K562 (cell line): Measurements from ENCODE around the gene NINL. TPM values are rescaled to one million over a fixed set of nuclear protein-coding genes. Genes with fewer than 3 reads are reported as not detected.

ENCODE experiments used
- ATAC-seq: fragments of 200-7000 bp; cut with Tn5 transposase; 3 replicates; pipeline ENCODE4 v1.9.1; 2020; ENCODE audit warnings: moderate library complexity
- BruUV-seq: library from RNA; stranded (reverse); fragments of 400-500 nt; replicated peaks from 2 replicates; lab custom pipeline; 2021; lab: Mats Ljungman, UMichigan
- CTCF ChIA-PET: fragments of 300-600 bp; formaldehyde crosslinking; extraction: SDS; loops from one replicate; lab custom pipeline; 2021; ENCODE audit warnings: low intra/inter-chr PET ratio; lab: Yijun Ruan, JAX
- POLR2A ChIA-PET: fragments of 300-600, 350-650 bp; sonication (Branson Sonifier 250); formaldehyde crosslinking; extraction: SDS; loops from one replicate; lab custom pipeline; 2021; ENCODE audit warnings: antibody characterized with exemption, inconsistent platforms; lab: Yijun Ruan, JAX
- DNase-seq, 4 experiments: peaks; one replicate each; pipeline versions ENCODE4 v3.0.0 to v3.0.0-alpha.2; 2011 to 2018; ENCODE audit warnings: low spot score in 3 of 4, mixed read lengths in 3 of 4; ENCODE audit errors: extremely low read depth in 1 of 4
- FAIRE-seq: peaks from 2 replicates; lab custom pipeline; 2011; peaks lifted over from hg19 to GRCh38; lab: Jason Lieb, UNC
- H2AFZ ChIP-seq: 2 replicates; pipeline ENCODE4 v1.6.0; 2011; ENCODE audit warnings: low read depth, low read length, control low read depth, inconsistent platforms
- H3K27ac ChIP-seq: fragments of 200-600 bp; 3 replicates; pipeline ENCODE4 v1.8.0; 2011; ENCODE audit warnings: low read depth, mild to moderate bottlenecking, control low read depth, inconsistent platforms, low read length, moderate library complexity, mixed read lengths; ENCODE audit errors: extremely low read depth
- H3K27me3 ChIP-seq, 2 experiments: fragments of 300-600 bp in 1 of 2; 2 replicates in 1 of 2; 3 replicates in 1 of 2; pipeline versions ENCODE4 v1.6.0 to v1.8.0; 2011; ENCODE audit warnings: inconsistent platforms in 2 of 2, low read length in 2 of 2, mild to moderate bottlenecking in 1 of 2, mixed read lengths in 1 of 2, moderate library complexity in 1 of 2; ENCODE audit not compliant: control insufficient read depth in 2 of 2, insufficient read depth in 2 of 2
- H3K36me3 ChIP-seq: fragments of 300-600 bp; 3 replicates; pipeline ENCODE4 v1.8.0; 2011; ENCODE audit warnings: mild to moderate bottlenecking, low read length, inconsistent platforms; ENCODE audit not compliant: control insufficient read depth, insufficient read depth
- H3K4me1 ChIP-seq, 2 experiments: fragments of 200-600 bp in 1 of 2; replicated peaks in 1 of 2; 2 replicates in 1 of 2; 3 replicates in 1 of 2; pipeline versions ENCODE4 v1.5.1 to v1.8.0; 2011; ENCODE audit warnings: inconsistent platforms in 2 of 2, low read length in 2 of 2, mild to moderate bottlenecking in 1 of 2, mixed read lengths in 1 of 2, moderate library complexity in 1 of 2; ENCODE audit not compliant: control insufficient read depth in 2 of 2, insufficient read depth in 2 of 2
- H3K4me2 ChIP-seq: 2 replicates; pipeline ENCODE4 v1.6.1; 2011; ENCODE audit warnings: low read length, control low read depth, inconsistent platforms, mixed read lengths; ENCODE audit not compliant: insufficient read depth
- H3K4me3 ChIP-seq: fragments of 200-600 bp; sonication (generic), shearing (Covaris generic); 2 replicates; pipeline ENCODE4 v1.5.1; 2016; ENCODE audit warnings: control low read depth, inconsistent platforms
- H3K79me2 ChIP-seq: fragments of 200-600 bp; 3 replicates; pipeline ENCODE4 v1.8.0; 2011; ENCODE audit warnings: low read length, inconsistent platforms; ENCODE audit not compliant: control insufficient read depth, insufficient read depth
- H3K9ac ChIP-seq, 2 experiments: 2 replicates each; pipeline versions ENCODE4 v1.6.0 to v1.6.1; 2011; ENCODE audit warnings: low read depth in 2 of 2, low read length in 2 of 2, control low read depth in 1 of 2, inconsistent platforms in 1 of 2, mild to moderate bottlenecking in 1 of 2, mixed read lengths in 1 of 2; ENCODE audit not compliant: insufficient read depth in 1 of 2
- H3K9me1 ChIP-seq: one replicate; pipeline ENCODE4 v1.6.0; 2011; ENCODE audit warnings: inconsistent platforms, mild to moderate bottlenecking, low read length, moderate library complexity; ENCODE audit not compliant: control insufficient read depth, insufficient read depth
- H3K9me3 ChIP-seq: replicated peaks from 2 replicates; pipeline ENCODE4 v1.5.1; 2011; ENCODE audit warnings: low read depth, low read length, inconsistent platforms; ENCODE audit not compliant: control insufficient read depth, insufficient read depth
- H4K20me1 ChIP-seq: replicated peaks from 2 replicates; pipeline ENCODE4 v1.6.1; 2011; ENCODE audit warnings: low read length, inconsistent platforms, mixed read lengths; ENCODE audit not compliant: control insufficient read depth, insufficient read depth
- ATF1 ChIP-seq, 2 experiments: fragments of 450-650 bp in 1 of 2; IDR thresholded peaks; 2 replicates each; pipeline ENCODE4 v1.6.1; 2016; ENCODE audit warnings: missing compliant biosample characterization in 1 of 2, missing genetic modification characterization in 1 of 2
- C11orf30 ChIP-seq: fragments of 450-650 bp; IDR thresholded peaks from 2 replicates; pipeline ENCODE4 v1.6.1; 2016; ENCODE audit warnings: low read depth, mild to moderate bottlenecking
- DIDO1 ChIP-seq: fragments of 450-650 bp; IDR thresholded peaks from 2 replicates; pipeline ENCODE4 v1.6.1; 2016; ENCODE audit warnings: low read depth, missing biosample characterization, missing genetic modification characterization
- FOSL1 ChIP-seq: fragments of 200-800 bp; sonication (Bioruptor generic); conservative IDR thresholded peaks from 2 replicates; pipeline ENCODE4 v1.6.1; 2016; ENCODE audit warnings: missing genetic modification characterization, missing compliant biosample characterization
- MED1 ChIP-seq: sonication (generic); formaldehyde crosslinking; IDR thresholded peaks from 2 replicates; pipeline ENCODE4 v1.8.1; 2023; ENCODE audit warnings: missing genetic modification reagents, borderline replicate concordance
- NFE2 ChIP-seq: IDR thresholded peaks from 2 replicates; pipeline ENCODE4 v1.6.1; 2014; ENCODE audit warnings: antibody characterized with exemption, low read depth
- RCOR1 ChIP-seq, 2 experiments: IDR thresholded peaks; 2 replicates each; pipeline ENCODE4 v1.6.1; 2012; ENCODE audit warnings: low read depth in 2 of 2, low read length in 2 of 2, borderline replicate concordance in 1 of 2, improper control_type of control experiment in 1 of 2
- SMARCE1 ChIP-seq: fragments of 450-650 bp; IDR thresholded peaks from 2 replicates; pipeline ENCODE4 v1.7.1; 2016; ENCODE audit warnings: mild to moderate bottlenecking
- TFE3 ChIP-seq: fragments of 450-650 bp; formaldehyde crosslinking; IDR thresholded peaks from 2 replicates; pipeline ENCODE4 v1.4.0; 2020; ENCODE audit warnings: mild to moderate bottlenecking, mixed read lengths
- VEZF1 ChIP-seq: fragments of 200-800 bp; sonication (Bioruptor generic); IDR thresholded peaks from 2 replicates; pipeline ENCODE4 v1.6.1; 2017; ENCODE audit warnings: missing genetic modification characterization, missing compliant biosample characterization
- ZNF311 ChIP-seq: fragments of 250-450 bp; sonication (Bioruptor Pico); IDR thresholded peaks from 2 replicates; pipeline ENCODE4 v1.4.0; 2020; ENCODE audit warnings: mild to moderate bottlenecking, moderate library complexity
- ZNF431 ChIP-seq: sonication (generic); formaldehyde crosslinking; IDR thresholded peaks from 2 replicates; pipeline ENCODE4 v1.8.0; 2022; ENCODE audit warnings: mild to moderate bottlenecking, missing genetic modification reagents
- WGBS: fragments of 100-300 bp; shearing (Covaris generic); methylation state at CpG from one replicate; pipeline ENCODE4 v1.1.6; 2016; ENCODE audit warnings: low coverage, mixed read lengths; ENCODE audit not compliant: insufficient coverage; ENCODE audit errors: missing lambda C conversion rate; 5-methylcytosine and 5-hydroxymethylcytosine counted together
- in situ Hi-C: fragments of 300-500 bp; cut with MboI; formaldehyde crosslinking; loops from 4 replicates; pipeline ENCODE4 v1.15.0; 2018; ENCODE audit warnings: inconsistent platforms, mixed read lengths
- intact Hi-C: fragments of 100-400 bp; cut with micrococcal nuclease; formaldehyde crosslinking; loops from 2 replicates; pipeline ENCODE4 v1.14.2; 2022
- polyA plus RNA-seq, 8 experiments: library from polyadenylated mRNA; depleted of rRNA in 4 of 8; stranded (reverse) in 5 of 8; unstranded in 3 of 8; fragments of >200 nt; fragmentation: Nextera tagmentation in 2 of 8; fragmentation: Illumina TruSeq in 1 of 8; extraction: Ambion mirVana in 2 of 8; extraction: Trizol in 1 of 8; gene quantifications; 2 replicates each; pipeline versions ENCODE4 v1.2.1 to v1.2.3, GENCODE V29; 2011 to 2014; ENCODE audit warnings: inconsistent platforms in 1 of 8, missing spikeins in 1 of 8
- total RNA-seq, 7 experiments: library from RNA; depleted of rRNA in 6 of 7; stranded (reverse); fragments of >200 nt in 6 of 7; fragmentation: Illumina TruSeq in 2 of 7; extraction: Trizol in 2 of 7; gene quantifications; 2 replicates each; pipeline versions ENCODE4 v1.2.1 to v1.2.3, GENCODE V29; 2011 to 2021; ENCODE audit warnings: low replicate concordance in 1 of 7

Gene NINL
- total and polyA plus RNA-seq, 9 of the 15 experiments (the other 6 are each of a cell fraction or from before 2014, with no cell fraction given) = 0.03 to 0.22 (median 0.05) TPM; not detected in 5

- no peaks in the 10 kb centered on the region for H4K20me1 ChIP-seq
- no peaks in the 10 kb centered on the region for H3K79me2 ChIP-seq
- H3K27ac ChIP-seq = no peak overlapping the region
- WGBS = 4% methylated on average over 3 of the region's 4 CpGs
- 0 out of 2 replicates have a peak, but pooled peaks have one; percentile 6 for TF ChIP-seq TFE3
- TF ChIP-seq ATF1 (CRISPR knock-in tag; IDR thresholded peaks at IDR 0.05) = no peak
- TF ChIP-seq ATF1 (tag; IDR thresholded peaks at IDR 0.05) = no peak
- TF ChIP-seq, all 486 proteins: peak for 1
- ATAC-seq = no peak
- ChIA-PET POLR2A (no interaction called here), CTCF (no interaction called here)
- no TSS peak for BruUV-seq
- H3K36me3 ChIP-seq = no peaks in the 10 kb centered on the region
- no peak overlapping the region for H3K9ac ChIP-seq
- H2AFZ ChIP-seq = no peak overlapping the region
- in situ Hi-C loops = no loop called here
- intact Hi-C loops = loop anchor here (5.0 kb wide), 1 partner anchor 72 kb away; no protein-coding TSS in a partner anchor
- no peak for FAIRE-seq
- no peak for DNase-seq
- no peak overlapping the region for H3K4me2 ChIP-seq
- H3K9me3 ChIP-seq = no peaks in the 10 kb centered on the region
- H3K9me1 ChIP-seq = no peaks in the 10 kb centered on the region
- 0 out of 5 replicates have a peak, but pooled peaks cover 0 to 2% of the 10 kb centered on the region in 2 experiments for H3K27me3 ChIP-seq
- H3K4me1 ChIP-seq = peaks cover 0 to 14% of the 10 kb centered on the region in 2 experiments; a peak in 2 of 5 replicates
- no peak overlapping the region for H3K4me3 ChIP-seq
Observed at GRCh38 chr20:25544311-25544710, 41.0 kb downstream of the NINL start.

GRCh38 chr20:25543068-25543467 is 42.3 kb downstream of the NINL start:
- Histone ChIP-seq H3K9me3 (no peaks in the 10 kb centered on the region), H3K27me3 (peaks cover 0 to 9% of the 10 kb centered on the region in 2 experiments; a peak in 1 of 5 replicates), H3K4me1 (peaks cover 0 to 2% of the 10 kb centered on the region in 2 experiments; a peak in 2 of 5 replicates), H3K9me1 (no peaks in the 10 kb centered on the region), H3K4me2 (peak overlapping the region; percentile 46), H4K20me1 (no peaks in the 10 kb centered on the region), H3K36me3 (no peaks in the 10 kb centered on the region), H3K79me2 (no peaks in the 10 kb centered on the region), H3K27ac (no peak overlapping the region), H2AFZ (peak overlapping the region; percentile 50; the same call in 1 of the 2 replicates), H3K4me3 (no peak overlapping the region), H3K9ac (no peak overlapping the region)
- 7% methylated on average over 3 of the region's 3 CpGs for WGBS
- peak; percentile 13; the same call in 2 of the 3 replicates for ATAC-seq
- intact Hi-C loops (loop anchor here (5.0 kb wide), 1 partner anchor 71 kb away; no protein-coding TSS in a partner anchor), in situ Hi-C loops (no loop called here)
- BruUV-seq = no TSS peak
- ChIA-PET CTCF (no interaction called here), POLR2A (no interaction called here)
- peak in 1 of 4 experiments; percentile 11 for DNase-seq
- no peak for FAIRE-seq
- TF ChIP-seq ZNF311 (CRISPR knock-in tag) = no peak
- TF ChIP-seq SMARCE1 = 0 out of 2 replicates have a peak, but pooled peaks have one; percentile 18
- TF ChIP-seq NFE2 = peak; percentile 47
- TF ChIP-seq DIDO1 (tag) = no peak
- TF ChIP-seq ZNF431 = no peak
- TF ChIP-seq C11orf30 = peak; percentile 84
- TF ChIP-seq FOSL1 (tag) = peak; percentile 60
- TF ChIP-seq VEZF1 (CRISPR knock-in tag) = 0 out of 2 replicates have a peak, but pooled peaks have one; percentile 24
- TF ChIP-seq MED1 (CRISPR knock-in tag) = no peak
- 0 out of 4 replicates have a peak, but pooled peaks of 1 of the 2 experiments have one; percentile 5 for TF ChIP-seq RCOR1 (IDR thresholded peaks at IDR 0.05; ENCODE audit: borderline replicate concordance in 1 of 2, low read depth in 2 of 2, low read length in 2 of 2)
